NCI-H2227 (cell line): ENCODE data around the gene C22orf31.
A peak's percentile ranks its signal among the peaks of the same experiment; 100 is the strongest.

Source experiments
- DNase-seq: peaks from one replicate; lab custom pipeline; 2025; ENCODE audit not compliant: unreplicated experiment; lab: John Stamatoyannopoulos, UW

The C22orf31 gene

GRCh38 chr22:29081517-29082236 is 20.0 kb upstream of the C22orf31 start:
- no peak for DNase-seq

- peak; percentile 32 for DNase-seq
Measured at GRCh38 chr22:29080106-29080975, 18.7 kb upstream of the C22orf31 start.

GRCh38 chr22:29079218-29079901 is 17.7 kb upstream of the C22orf31 start:
- peak; percentile 82 for DNase-seq

GRCh38 chr22:29078869-29079207 is 17.2 kb upstream of the C22orf31 start:
- DNase-seq, result no peak

GRCh38 chr22:29078036-29078868 is 16.6 kb upstream of the C22orf31 start:
- DNase-seq, result no peak

- DNase-seq, result no peak
Measured at GRCh38 chr22:29074276-29074772, 12.7 kb upstream of the C22orf31 start.

GRCh38 chr22:29073618-29074275 is 12.1 kb upstream of the C22orf31 start:
- peak; percentile 71 for DNase-seq

GRCh38 chr22:29072979-29073617 is 11.5 kb upstream of the C22orf31 start, which contains the start of gene KREMEN1:
TSS of gene KREMEN1 (plus strand) at chr22:29073035. CDS start at chr22:29073131, 96 bp downstream.
- no peak for DNase-seq

- peak; percentile 84 for DNase-seq
Measured at GRCh38 chr22:29072193-29072978, 10.8 kb upstream of the C22orf31 start.

- DNase-seq, result peak; percentile 73
Measured at GRCh38 chr22:29071261-29072045, 9.8 kb upstream of the C22orf31 start.

GRCh38 chr22:29070490-29070889 is 8.9 kb upstream of the C22orf31 start:
- no peak for DNase-seq

- no peak for DNase-seq
Measured at GRCh38 chr22:29069463-29069862, 7.8 kb upstream of the C22orf31 start.

GRCh38 chr22:29065468-29066190 is 4.0 kb upstream of the C22orf31 start:
- DNase-seq, result no peak

- no peak for DNase-seq
Measured at GRCh38 chr22:29062286-29062821, 723 bp upstream of the C22orf31 start.

GRCh38 chr22:29060931-29061330 is 700 bp downstream of the C22orf31 start:
- no peak for DNase-seq

GRCh38 chr22:29060251-29060869 is 1.3 kb downstream of the C22orf31 start:
- no peak for DNase-seq

- no peak for DNase-seq
Measured at GRCh38 chr22:29056472-29056871, 5.2 kb downstream of the C22orf31 start.
